Tibial nerve (tissue), 4 donors: ENCODE measurements around the gene ITPRIPL2. TPM values are rescaled to one million over a fixed set of nuclear protein-coding genes. Genes with fewer than 3 reads are reported as not detected.

Experiments used
- DNase-seq, 2 donors: peaks; one replicate each; pipeline ENCODE4 v3.0.0-alpha.2; 2019; ENCODE audit warnings: low spot score in 2 of 2
- H3K27ac ChIP-seq, 4 donors: fragments of 200-600 bp; sonication (generic) in 3 of 4; one replicate each; pipeline ENCODE4 v1.5.1; 2017 to 2019; ENCODE audit warnings: mild to moderate bottlenecking in 1 of 4
- H3K27me3 ChIP-seq, 2 donors: fragments of 200-600 bp; sonication (generic) in 1 of 2; one replicate each; pipeline versions ENCODE4 v1.5.1 to v1.6.0; 2017 to 2019
- H3K36me3 ChIP-seq, 3 donors: fragments of 200-600 bp; sonication (generic); one replicate each; pipeline ENCODE4 v1.5.1; 2018 to 2019
- H3K4me1 ChIP-seq, 4 donors: fragments of 200-600 bp; sonication (generic) in 3 of 4; one replicate each; pipeline ENCODE4 v1.5.1; 2017 to 2019
- H3K4me3 ChIP-seq, 4 donors: fragments of 200-600 bp; sonication (generic) in 3 of 4; one replicate each; pipeline ENCODE4 v1.5.1; 2017 to 2019; ENCODE audit warnings: mild to moderate bottlenecking in 1 of 4, moderate library complexity in 1 of 4
- H3K9me3 ChIP-seq, 4 donors: fragments of 200-600 bp; sonication (generic) in 3 of 4; one replicate each; pipeline ENCODE4 v1.5.1; 2017 to 2019
- EP300 ChIP-seq, 2 donors: sonication (generic); formaldehyde crosslinking; IDR thresholded peaks; one replicate each; pipeline ENCODE4 v1.6.1; 2017; ENCODE audit warnings: antibody characterized with exemption in 2 of 2, mild to moderate bottlenecking in 1 of 2
- POLR2A ChIP-seq, 2 donors: fragments of 450-650 bp; IDR thresholded peaks; one replicate each; pipeline ENCODE4 v1.6.1; 2017; ENCODE audit warnings: antibody characterized with exemption in 2 of 2, mild to moderate bottlenecking in 2 of 2, moderate library complexity in 2 of 2
- WGBS, 2 donors: methylation state at CpG; one replicate each; pipeline ENCODE4 v1.1.5; 2018; 5-methylcytosine and 5-hydroxymethylcytosine counted together
- total RNA-seq, 4 donors: library from RNA; depleted of rRNA; stranded (reverse); fragments of >200 nt; gene quantifications; one replicate each; pipeline ENCODE4 v1.1.0, GENCODE V29; 2016
- TF ChIP-seq, protein P1 (sequence below), 5 experiments: fragments of 200-600 bp in 3 of 5; fragments of 450-650 bp in 2 of 5; sonication (generic) in 3 of 5; IDR thresholded peaks; one replicate each; pipeline ENCODE4 v1.5.1; 2016 to 2019; ENCODE audit warnings: antibody characterized with exemption in 5 of 5, mild to moderate bottlenecking in 3 of 5, moderate library complexity in 2 of 5

ITPRIPL2 gene
- total RNA-seq, 4 donors from 2014 or later: 51.3 to 68.7 (median 59.6) TPM

DNA sequence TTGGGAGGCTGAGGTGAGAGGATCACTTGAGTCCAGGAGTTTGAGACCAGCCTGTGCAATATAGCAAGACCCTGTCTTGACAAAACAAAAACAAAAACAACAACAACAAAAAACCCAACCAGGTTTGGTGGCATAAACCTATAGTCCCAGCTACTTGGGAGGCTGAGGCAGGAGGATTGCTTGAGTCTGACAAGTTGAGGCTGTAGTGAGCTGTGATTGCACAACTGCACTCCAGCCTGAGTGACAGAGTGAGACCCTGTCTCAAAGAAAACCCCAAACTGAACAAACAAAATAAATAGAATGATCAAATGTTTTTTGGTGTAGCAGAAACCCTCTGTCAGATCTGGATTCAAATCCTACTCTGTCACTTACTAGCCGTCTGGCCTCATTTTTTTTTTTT is 38.3 kb downstream of the ITPRIPL2 start:
- peaks cover 0 to 12% (median 0%) of the 10 kb centered on the region in 4 donors for H3K9me3 ChIP-seq
- no peak overlapping the region for H3K4me3 ChIP-seq
- no peak for DNase-seq
- TF ChIP-seq POLR2A (IDR thresholded peaks at IDR 0.05) (no peak), EP300 (IDR thresholded peaks at IDR 0.05) (no peak)
- TF ChIP-seq, protein P1, sequence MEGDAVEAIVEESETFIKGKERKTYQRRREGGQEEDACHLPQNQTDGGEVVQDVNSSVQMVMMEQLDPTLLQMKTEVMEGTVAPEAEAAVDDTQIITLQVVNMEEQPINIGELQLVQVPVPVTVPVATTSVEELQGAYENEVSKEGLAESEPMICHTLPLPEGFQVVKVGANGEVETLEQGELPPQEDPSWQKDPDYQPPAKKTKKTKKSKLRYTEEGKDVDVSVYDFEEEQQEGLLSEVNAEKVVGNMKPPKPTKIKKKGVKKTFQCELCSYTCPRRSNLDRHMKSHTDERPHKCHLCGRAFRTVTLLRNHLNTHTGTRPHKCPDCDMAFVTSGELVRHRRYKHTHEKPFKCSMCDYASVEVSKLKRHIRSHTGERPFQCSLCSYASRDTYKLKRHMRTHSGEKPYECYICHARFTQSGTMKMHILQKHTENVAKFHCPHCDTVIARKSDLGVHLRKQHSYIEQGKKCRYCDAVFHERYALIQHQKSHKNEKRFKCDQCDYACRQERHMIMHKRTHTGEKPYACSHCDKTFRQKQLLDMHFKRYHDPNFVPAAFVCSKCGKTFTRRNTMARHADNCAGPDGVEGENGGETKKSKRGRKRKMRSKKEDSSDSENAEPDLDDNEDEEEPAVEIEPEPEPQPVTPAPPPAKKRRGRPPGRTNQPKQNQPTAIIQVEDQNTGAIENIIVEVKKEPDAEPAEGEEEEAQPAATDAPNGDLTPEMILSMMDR (IDR thresholded peaks at IDR 0.05): no peak
- no peak overlapping the region for H3K27ac ChIP-seq
- 73 to 85% methylated on average over 1 of the region's 1 CpG for WGBS, 2 donors
- H3K36me3 ChIP-seq: no peaks in the 10 kb centered on the region
- H3K27me3 ChIP-seq: no peaks in the 10 kb centered on the region
- H3K4me1 ChIP-seq: no peaks in the 10 kb centered on the region

DNA sequence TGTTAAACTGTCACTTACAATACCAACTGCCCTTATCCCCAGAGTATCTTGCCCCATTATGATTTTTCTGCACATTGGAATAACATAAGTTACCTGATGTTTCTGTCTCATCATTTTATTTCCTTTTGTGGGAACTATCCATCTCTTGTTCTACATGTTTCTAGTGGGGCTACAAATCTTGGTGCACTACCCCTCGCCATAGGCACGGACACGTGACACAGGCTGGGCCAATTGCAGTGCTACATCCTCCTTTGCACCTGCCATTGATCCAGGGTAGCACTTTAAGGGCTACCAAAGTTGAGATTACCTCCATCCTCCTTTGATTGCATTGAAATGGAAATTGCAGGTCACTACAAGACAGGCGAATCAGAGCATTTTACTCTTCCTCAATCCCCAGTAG is 40.1 kb downstream of the ITPRIPL2 start:
- Histone ChIP-seq H3K27ac (no peak overlapping the region), H3K4me3 (no peak overlapping the region), H3K36me3 (no peaks in the 10 kb centered on the region), H3K4me1 (no peaks in the 10 kb centered on the region), H3K9me3 (no peaks in the 10 kb centered on the region), H3K27me3 (no peaks in the 10 kb centered on the region)
- 65 to 70% methylated on average over 4 of the region's 4 CpGs for WGBS, 2 donors
- DNase-seq: no peak
- TF ChIP-seq POLR2A (IDR thresholded peaks at IDR 0.05) (no peak), EP300 (IDR thresholded peaks at IDR 0.05) (no peak)
- TF ChIP-seq, protein P1 (IDR thresholded peaks at IDR 0.05): no peak

DNA sequence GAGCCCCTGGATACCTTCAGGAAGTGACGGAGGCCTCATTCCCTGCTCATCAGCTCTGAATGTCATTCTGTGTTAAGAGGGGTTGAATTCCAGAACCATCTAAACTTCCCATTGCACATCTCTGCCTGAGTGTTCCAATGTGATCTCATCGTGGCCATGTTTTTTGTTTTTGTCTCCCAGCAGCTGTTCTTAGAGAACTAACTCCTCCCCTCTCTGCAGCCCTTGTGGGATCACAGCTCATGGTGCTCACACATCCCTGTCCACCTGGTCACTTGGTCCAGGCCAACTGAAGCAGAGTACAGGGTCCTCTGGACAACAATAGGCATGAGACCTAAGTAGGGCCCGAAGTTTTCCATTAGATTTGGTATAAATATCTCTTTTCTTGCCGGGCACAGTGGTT is 48.3 kb downstream of the ITPRIPL2 start:
- peaks cover 0 to 4% (median 0%) of the 10 kb centered on the region in 4 donors for H3K9me3 ChIP-seq
- no peaks in the 10 kb centered on the region for H3K4me1 ChIP-seq
- H3K4me3 ChIP-seq: no peak overlapping the region
- H3K27me3 ChIP-seq: peaks cover 0 to 2% of the 10 kb centered on the region in 2 donors
- TF ChIP-seq, protein P1 (IDR thresholded peaks at IDR 0.05): no peak
- TF ChIP-seq EP300 (IDR thresholded peaks at IDR 0.05) (no peak), POLR2A (IDR thresholded peaks at IDR 0.05) (no peak)
- DNase-seq: no peak
- WGBS, 2 donors: 76 to 79% methylated on average over 4 of the region's 4 CpGs
- no peak overlapping the region for H3K27ac ChIP-seq
- no peaks in the 10 kb centered on the region for H3K36me3 ChIP-seq

DNA sequence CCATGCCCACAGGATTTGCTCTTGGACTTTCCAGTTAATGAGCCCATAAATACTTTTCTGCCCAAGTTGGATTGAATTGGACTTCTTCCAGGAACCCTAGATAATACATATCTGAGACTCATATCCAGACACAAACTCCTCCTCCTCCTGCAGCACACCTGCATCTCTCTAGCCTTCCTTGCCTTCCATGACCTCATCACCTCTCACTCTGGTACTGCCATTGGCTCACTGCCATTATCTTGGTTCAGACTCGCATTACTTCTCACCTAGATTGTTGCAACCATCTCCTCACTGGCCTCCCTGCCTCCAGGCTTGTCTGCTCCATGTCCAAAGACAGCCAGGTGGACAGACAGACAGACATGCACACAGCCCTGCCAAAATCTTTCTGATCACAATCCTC is 49.5 kb downstream of the ITPRIPL2 start:
- TF ChIP-seq EP300 (IDR thresholded peaks at IDR 0.05): no peak
- TF ChIP-seq, protein P1 (IDR thresholded peaks at IDR 0.05): no peak
- no peak for TF ChIP-seq POLR2A (IDR thresholded peaks at IDR 0.05)
- no peaks in the 10 kb centered on the region for H3K36me3 ChIP-seq
- H3K27me3 ChIP-seq: peaks cover 0 to 10% of the 10 kb centered on the region in 2 donors
- H3K4me1 ChIP-seq: peaks cover 0 to 10% (median 6%) of the 10 kb centered on the region in 4 donors
- no peak for DNase-seq
- H3K9me3 ChIP-seq: peaks cover 0 to 4% (median 0%) of the 10 kb centered on the region in 4 donors
- WGBS, 2 donors: 91 to 97% methylated on average over 1 of the region's 1 CpG
- no peak overlapping the region for H3K4me3 ChIP-seq
- no peak overlapping the region for H3K27ac ChIP-seq

DNA sequence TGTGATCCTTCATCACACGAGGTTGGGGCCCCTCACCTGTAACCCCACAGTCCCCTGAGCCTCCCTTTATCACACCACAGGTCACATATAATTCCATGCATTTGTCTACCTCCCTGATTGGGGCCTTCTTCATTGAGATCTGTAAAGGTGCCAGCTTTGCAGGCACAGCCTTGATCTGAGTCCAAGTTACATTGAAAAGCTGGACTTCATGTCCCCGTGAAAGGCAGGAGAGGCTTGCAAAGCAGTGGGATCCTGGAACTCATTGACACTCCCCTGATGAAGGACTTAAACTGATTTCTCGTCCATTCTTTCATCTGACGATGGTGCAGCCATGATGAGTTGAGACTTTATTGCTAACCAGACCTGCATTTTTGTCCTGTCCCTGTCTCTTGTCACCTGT is 50.5 kb downstream of the ITPRIPL2 start:
- peaks cover 0 to 21% (median 14%) of the 10 kb centered on the region in 4 donors for H3K4me1 ChIP-seq
- H3K4me3 ChIP-seq: no peak overlapping the region
- whole genome bisulfite sequencing, 2 donors: 64 to 74% methylated on average over 4 of the region's 4 CpGs
- TF ChIP-seq, protein P1 (IDR thresholded peaks at IDR 0.05): no peak
- TF ChIP-seq POLR2A (IDR thresholded peaks at IDR 0.05) (no peak), EP300 (IDR thresholded peaks at IDR 0.05) (no peak)
- H3K36me3 ChIP-seq: no peaks in the 10 kb centered on the region
- peaks cover 0 to 4% (median 0%) of the 10 kb centered on the region in 4 donors for H3K9me3 ChIP-seq
- peaks cover 0 to 21% of the 10 kb centered on the region in 2 donors for H3K27me3 ChIP-seq
- DNase-seq: no peak
- H3K27ac ChIP-seq: no peak overlapping the region
